Right lobe of liver (tissue), 6 donors: Measurements from ENCODE around the gene SLC18A2. TPM values are rescaled to one million over a fixed set of nuclear protein-coding genes. Genes with fewer than 3 reads are reported as not detected.

Experiments
- ATAC-seq, 4 donors: fragments of 200-7000 bp; cut with Tn5 transposase; one replicate each; pipeline ENCODE4 v1.9.1; 2020; ENCODE audit warnings: mild to moderate bottlenecking in 4 of 4, moderate library complexity in 4 of 4
- DNase-seq, 3 donors: peaks; one replicate each; pipeline ENCODE4 v3.0.0-alpha.2; 2020
- H3K27ac ChIP-seq, 3 donors: fragments of 200-600 bp; one replicate each; pipeline ENCODE4 v1.8.0; 2022
- H3K27me3 ChIP-seq, 2 donors: fragments of 200-600 bp; one replicate each; pipeline ENCODE4 v1.8.0; 2022
- H3K36me3 ChIP-seq, 4 donors: fragments of 200-600 bp; sonication (generic) in 1 of 4; one replicate each; pipeline versions ENCODE4 v1.5.1 to v1.8.0; 2017 to 2022; ENCODE audit warnings: control low read depth in 1 of 4
- H3K4me1 ChIP-seq, 4 donors: fragments of 200-600 bp; sonication (generic) in 1 of 4; one replicate each; pipeline versions ENCODE4 v1.5.1 to v1.8.0; 2017 to 2022; ENCODE audit warnings: control low read depth in 1 of 4
- H3K4me3 ChIP-seq, 3 donors: fragments of 200-600 bp; one replicate each; pipeline ENCODE4 v1.8.0; 2022
- H3K9me3 ChIP-seq, 4 donors: fragments of 200-600 bp; sonication (generic) in 1 of 4; one replicate each; pipeline versions ENCODE4 v1.5.1 to v1.8.0; 2017 to 2022; ENCODE audit warnings: control low read depth in 1 of 4
- CTCF ChIP-seq, 4 donors: fragments of 200-600 bp in 3 of 4; fragments of 450-650 bp in 1 of 4; IDR thresholded peaks; one replicate each; pipeline versions ENCODE4 v1.5.1 to v1.8.0; 2016 to 2022; ENCODE audit warnings: antibody characterized with exemption in 4 of 4, mild to moderate bottlenecking in 2 of 4
- POLR2A ChIP-seq: fragments of 450-650 bp; IDR thresholded peaks from one replicate; pipeline ENCODE4 v1.6.1; 2017; ENCODE audit warnings: antibody characterized with exemption, mild to moderate bottlenecking
- WGBS: methylation state at CpG from one replicate; pipeline ENCODE4 v1.1.6; 2018; ENCODE audit warnings: low coverage, low lambda C conversion rate; ENCODE audit not compliant: insufficient coverage; ENCODE audit errors: missing lambda C conversion rate; 5-methylcytosine and 5-hydroxymethylcytosine counted together
- intact Hi-C, 2 donors: fragments of 100-400 bp; cut with DNase I; formaldehyde crosslinking; loops; one replicate each; pipeline versions ENCODE4 v1.11.2 to v1.14.1; 2022
- total RNA-seq, 6 experiments: library from RNA; depleted of rRNA in 2 of 6; stranded (reverse); fragments of >200 nt in 2 of 6; fragmentation: NEBNext Ultra II Directional in 3 of 6; extraction: Animal tissue kit (Norgen Biotek cat#: 25700) in 3 of 6; gene quantifications; one replicate each; pipeline versions ENCODE4 v1.1.0 to v1.2.4, GENCODE V29; 2016 to 2023
- donor health status: DM: no; HTN: yes; CAD: no.
- donor health status: DM: no; HTN: no; CAD: no.
- donor health status: DM: no; HTN: no; CAD: no.
- donor health status: DM: no; HTN: yes; CAD: no.
- donor health status: DM: no; HTN: yes; CAD: no.

The SLC18A2 gene
- total RNA-seq, 6 experiments from 2014 or later: 0.04 to 1.1 (median 0.20) TPM

GRCh38 chr10:117320050-117320665 lies 79.2 kb downstream of the SLC18A2 start:
- H3K4me1 ChIP-seq: peaks cover 0 to 12% (median 3%) of the 10 kb centered on the region in 4 donors
- intact Hi-C loops: no loop called here
- no peaks in the 10 kb centered on the region for H3K9me3 ChIP-seq
- 43% methylated on average over 1 of the region's 1 CpG for WGBS
- peaks cover 0 to 8% (median 0%) of the 10 kb centered on the region in 4 donors for H3K36me3 ChIP-seq
- no peaks in the 10 kb centered on the region for H3K27me3 ChIP-seq
- H3K4me3 ChIP-seq: no peak overlapping the region
- peak; percentile 66 to 71 (median 68) for ATAC-seq
- no peak for DNase-seq
- H3K27ac ChIP-seq: no peak overlapping the region
- TF ChIP-seq POLR2A (no peak), CTCF (IDR thresholded peaks at IDR 0.05) (peak; percentile 37 to 63 (median 52))

- Histone ChIP-seq H3K9me3 (no peaks in the 10 kb centered on the region), H3K4me1 (peaks cover 0 to 14% (median 3%) of the 10 kb centered on the region in 4 donors), H3K27me3 (no peaks in the 10 kb centered on the region), H3K4me3 (no peak overlapping the region), H3K27ac (no peak overlapping the region), H3K36me3 (peaks cover 0 to 8% (median 0%) of the 10 kb centered on the region in 4 donors)
- DNase-seq (no peak), ATAC-seq (peak in 1 of 4 donors; percentile 11)
- TF ChIP-seq POLR2A: no peak
- no peak for TF ChIP-seq CTCF (IDR thresholded peaks at IDR 0.05)
- WGBS: 57% methylated on average over 4 of the region's 4 CpGs
- intact Hi-C loops: no loop called here
These were observed 81.3 kb downstream of the SLC18A2 start for GRCh38 chr10:117322260-117322659.

GRCh38 chr10:117324367-117324766 lies 83.5 kb downstream of the SLC18A2 start:
- no peak overlapping the region for H3K4me3 ChIP-seq
- no peak for TF ChIP-seq POLR2A
- TF ChIP-seq CTCF (IDR thresholded peaks at IDR 0.05): no peak
- intact Hi-C loops: no loop called here
- no peak overlapping the region for H3K27ac ChIP-seq
- no peaks in the 10 kb centered on the region for H3K27me3 ChIP-seq
- no peak for ATAC-seq
- H3K9me3 ChIP-seq: no peaks in the 10 kb centered on the region
- DNase-seq: no peak
- 94% methylated on average over 2 of the region's 2 CpGs for WGBS
- peaks cover 0 to 14% (median 7%) of the 10 kb centered on the region in 4 donors for H3K4me1 ChIP-seq
- no peaks in the 10 kb centered on the region for H3K36me3 ChIP-seq

- intact Hi-C loops: no loop called here
- Histone ChIP-seq H3K36me3 (no peaks in the 10 kb centered on the region), H3K27ac (no peak overlapping the region), H3K27me3 (no peaks in the 10 kb centered on the region), H3K4me3 (no peak overlapping the region), H3K4me1 (peaks cover 0 to 8% (median 2%) of the 10 kb centered on the region in 4 donors), H3K9me3 (no peaks in the 10 kb centered on the region)
- ATAC-seq: no peak
- TF ChIP-seq POLR2A (no peak), CTCF (IDR thresholded peaks at IDR 0.05) (no peak)
- DNase-seq: no peak
These were observed 86.3 kb downstream of the SLC18A2 start for GRCh38 chr10:117327262-117327661.

Other genes with a start within 250 kb of the SLC18A2 start
- gene SHTN1, start 235.9 kb upstream of the SLC18A2 start, total RNA-seq: 10 to 100 TPM; 28.5 to 42.9 (median 31.7) TPM
- not detected for gene VAX1, start 102.8 kb upstream of the SLC18A2 start, total RNA-seq
- gene KCNK18, start 43.6 kb upstream of the SLC18A2 start, total RNA-seq: not detected
- gene PDZD8, start 134.3 kb downstream of the SLC18A2 start, total RNA-seq: 10 to 100 TPM; 33.5 to 59.7 (median 46.4) TPM